Measurements from ENCODE around the gene SLC38A3. TPM values are rescaled to one million over a fixed set of nuclear protein-coding genes. Genes with fewer than 3 reads are reported as not detected.
A peak's percentile ranks its signal among the peaks of the same experiment; 100 is the strongest.

SLC38A3 gene
- total and polyA plus RNA-seq, 2 donors (not counting 3 experiments of a cell fraction or from before 2014, with no cell fraction given): 0.60 to 1.1 TPM

DNA sequence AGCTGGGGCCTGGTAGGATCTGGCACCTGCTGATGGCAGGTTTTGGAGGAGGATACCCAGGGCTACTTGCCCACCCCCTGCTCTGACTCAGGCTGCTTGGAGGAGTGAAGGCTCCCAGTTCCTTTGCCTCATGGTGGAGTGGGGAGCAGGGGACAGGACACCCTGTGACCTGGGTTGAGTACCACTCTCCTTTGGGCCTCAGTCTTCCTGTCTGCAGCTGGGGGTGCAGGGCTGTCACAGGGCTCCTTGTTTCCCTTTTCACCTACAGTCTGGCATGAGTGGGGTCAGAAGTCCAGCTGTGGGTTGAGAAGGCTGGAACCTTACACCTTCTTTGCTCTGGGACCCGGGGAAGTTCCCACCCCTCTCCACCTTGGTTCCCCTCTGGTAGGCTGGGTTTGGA, 35.2 kb upstream of the SLC38A3 start:
- Histone ChIP-seq H3K9ac (replicated peaks; ENCODE audit: extremely low read depth, insufficient read depth, low read length) (peak overlapping the region; percentile 63), H3K27me3 (ENCODE audit: control insufficient read depth in 2 of 2, insufficient read depth in 2 of 2, low read length in 2 of 2) (no peaks in the 10 kb centered on the region), H4K20me1 (replicated peaks; ENCODE audit: control insufficient read depth, extremely low read depth, insufficient read depth, low read length) (no peaks in the 10 kb centered on the region), H3K9me3 (replicated peaks; ENCODE audit: control insufficient read depth, insufficient read depth, low read length) (no peaks in the 10 kb centered on the region), H3K4me1 (ENCODE audit: control insufficient read depth, extremely low read depth, insufficient read depth, low read length) (peaks cover 66% of the 10 kb centered on the region), H3K36me3 (ENCODE audit: control insufficient read depth in 2 of 2, extremely low read depth in 1 of 2, insufficient read depth in 2 of 2, low read length in 2 of 2) (peaks cover 0 to 12% of the 10 kb centered on the region in 2 experiments), H3K4me2 (ENCODE audit: insufficient read depth, low read length) (peak overlapping the region; percentile 18), H3K27ac (ENCODE audit: insufficient read depth, low read depth, low read length) (peak overlapping the region; percentile 99), H3K79me2 (ENCODE audit: control insufficient read depth, insufficient read depth, low read length) (peaks cover 55% of the 10 kb centered on the region), H3K9me1 (replicated peaks; ENCODE audit: control insufficient read depth, extremely low read depth, insufficient read depth, low read length) (no peaks in the 10 kb centered on the region), H2AFZ (ENCODE audit: low read depth, low read length) (no peak overlapping the region), H3K4me3 (replicated peaks in 1 of 3; ENCODE audit: insufficient read depth in 1 of 3, low read depth in 1 of 3, low read length in 3 of 3) (no peak overlapping the region)
- ChIA-PET POLR2A (no interaction called here), CTCF (interaction anchor here (1.4 kb wide), 1 partner anchor 11 kb away, joined by 3 read pairs; no protein-coding TSS in a partner anchor)
- FAIRE-seq: no peak
- dilution Hi-C loops (cut with MboI; ENCODE audit: extremely low pct_ligation_motif_present, low sequenced_read_pairs) (no loop called here), intact Hi-C loops (cut with micrococcal nuclease) (loop anchor here (2.0 to 5.0 kb wide), 2 partner anchors 19 to 363 kb away; no protein-coding TSS in a partner anchor)
- no peak for TF ChIP-seq POLR2A (IDR thresholded peaks at IDR 0.05; ENCODE audit: low read depth, low read length)
- TF ChIP-seq, protein P1, sequence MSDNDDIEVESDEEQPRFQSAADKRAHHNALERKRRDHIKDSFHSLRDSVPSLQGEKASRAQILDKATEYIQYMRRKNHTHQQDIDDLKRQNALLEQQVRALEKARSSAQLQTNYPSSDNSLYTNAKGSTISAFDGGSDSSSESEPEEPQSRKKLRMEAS (IDR thresholded peaks at IDR 0.05; ENCODE audit: insufficient read depth, insufficient read length): no peak
- TF ChIP-seq FOS (IDR thresholded peaks at IDR 0.05; ENCODE audit: borderline replicate concordance, insufficient read depth, low read length): no peak
- TF ChIP-seq MYC (IDR thresholded peaks at IDR 0.05; ENCODE audit: low read depth, low read length): no peak
- TF ChIP-seq POLR2AphosphoS5 (IDR thresholded peaks at IDR 0.05; ENCODE audit: insufficient read depth, low read depth, low read length): no peak
- TF ChIP-seq GATA2 (IDR thresholded peaks at IDR 0.05; ENCODE audit: insufficient read depth, insufficient read length, low read depth, low read length): no peak
- no peak for TF ChIP-seq JUN (IDR thresholded peaks at IDR 0.05; ENCODE audit: borderline replicate concordance, insufficient read depth, insufficient read length, low read depth)
- DNase-seq (ENCODE audit: low read depth, low spot score): no peak
- no TSS peak for BruUV-seq (replicated peaks)

DNA sequence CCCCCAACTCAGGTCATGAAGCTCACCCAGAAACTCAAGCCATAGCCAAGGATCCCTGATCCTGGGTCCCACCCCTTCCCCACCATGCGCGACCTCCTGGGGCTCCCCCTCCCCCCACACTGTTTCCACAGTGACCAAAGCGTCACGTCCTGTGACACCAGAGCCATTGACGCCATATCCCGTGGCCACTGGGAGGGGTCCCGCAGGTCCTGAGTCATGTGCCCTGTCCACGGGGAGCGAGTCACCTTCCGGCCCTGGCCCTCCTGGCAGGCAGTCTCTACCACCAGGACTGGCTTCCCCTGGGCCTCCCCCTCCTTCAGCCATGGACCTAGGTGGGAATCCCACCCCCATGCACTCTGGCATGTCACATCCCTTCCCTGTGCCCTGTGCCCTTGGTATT, 34.4 kb upstream of the SLC38A3 start:
- Histone ChIP-seq H3K9me3 (replicated peaks; ENCODE audit: control insufficient read depth, insufficient read depth, low read length) (no peaks in the 10 kb centered on the region), H3K4me2 (ENCODE audit: insufficient read depth, low read length) (peak overlapping the region; percentile 23), H3K9me1 (replicated peaks; ENCODE audit: control insufficient read depth, extremely low read depth, insufficient read depth, low read length) (no peaks in the 10 kb centered on the region), H3K27ac (ENCODE audit: insufficient read depth, low read depth, low read length) (peak overlapping the region; percentile 99), H3K4me3 (replicated peaks in 1 of 3; ENCODE audit: insufficient read depth in 1 of 3, low read depth in 1 of 3, low read length in 3 of 3) (no peak overlapping the region), H3K27me3 (ENCODE audit: control insufficient read depth in 2 of 2, insufficient read depth in 2 of 2, low read length in 2 of 2) (no peaks in the 10 kb centered on the region), H3K4me1 (ENCODE audit: control insufficient read depth, extremely low read depth, insufficient read depth, low read length) (peaks cover 57% of the 10 kb centered on the region), H3K79me2 (ENCODE audit: control insufficient read depth, insufficient read depth, low read length) (peaks cover 51% of the 10 kb centered on the region), H4K20me1 (replicated peaks; ENCODE audit: control insufficient read depth, extremely low read depth, insufficient read depth, low read length) (no peaks in the 10 kb centered on the region), H3K36me3 (ENCODE audit: control insufficient read depth in 2 of 2, extremely low read depth in 1 of 2, insufficient read depth in 2 of 2, low read length in 2 of 2) (peaks cover 0 to 19% of the 10 kb centered on the region in 2 experiments), H3K9ac (replicated peaks; ENCODE audit: extremely low read depth, insufficient read depth, low read length) (peak overlapping the region; percentile 72), H2AFZ (ENCODE audit: low read depth, low read length) (no peak overlapping the region)
- BruUV-seq (replicated peaks): no TSS peak
- DNase-seq (ENCODE audit: low read depth, low spot score) (peak; percentile 90), FAIRE-seq (peak; percentile 92)
- CTCF ChIA-PET: interaction anchor here (1.4 kb wide), 1 partner anchor 12 kb away, joined by 3 read pairs; no protein-coding TSS in a partner anchor
- dilution Hi-C loops (cut with MboI; ENCODE audit: extremely low pct_ligation_motif_present, low sequenced_read_pairs): no loop called here
- peak; percentile 10 for TF ChIP-seq GATA2 (IDR thresholded peaks at IDR 0.05; ENCODE audit: insufficient read depth, insufficient read length, low read depth, low read length)
- TF ChIP-seq, protein P1 (IDR thresholded peaks at IDR 0.05; ENCODE audit: insufficient read depth, insufficient read length): peak; percentile 80
- peak; percentile 60 for TF ChIP-seq POLR2A (IDR thresholded peaks at IDR 0.05; ENCODE audit: low read depth, low read length)
- TF ChIP-seq EZH2 (IDR thresholded peaks at IDR 0.05; ENCODE audit: borderline replicate concordance, low read depth, low read length, severe bottlenecking): no peak
- peak; percentile 64 for TF ChIP-seq JUN (IDR thresholded peaks at IDR 0.05; ENCODE audit: borderline replicate concordance, insufficient read depth, insufficient read length, low read depth)
- peak; percentile 80 for TF ChIP-seq POLR2AphosphoS5 (IDR thresholded peaks at IDR 0.05; ENCODE audit: insufficient read depth, low read depth, low read length)
- TF ChIP-seq FOS (IDR thresholded peaks at IDR 0.05; ENCODE audit: borderline replicate concordance, insufficient read depth, low read length): peak; percentile 91
- TF ChIP-seq, protein P2, sequence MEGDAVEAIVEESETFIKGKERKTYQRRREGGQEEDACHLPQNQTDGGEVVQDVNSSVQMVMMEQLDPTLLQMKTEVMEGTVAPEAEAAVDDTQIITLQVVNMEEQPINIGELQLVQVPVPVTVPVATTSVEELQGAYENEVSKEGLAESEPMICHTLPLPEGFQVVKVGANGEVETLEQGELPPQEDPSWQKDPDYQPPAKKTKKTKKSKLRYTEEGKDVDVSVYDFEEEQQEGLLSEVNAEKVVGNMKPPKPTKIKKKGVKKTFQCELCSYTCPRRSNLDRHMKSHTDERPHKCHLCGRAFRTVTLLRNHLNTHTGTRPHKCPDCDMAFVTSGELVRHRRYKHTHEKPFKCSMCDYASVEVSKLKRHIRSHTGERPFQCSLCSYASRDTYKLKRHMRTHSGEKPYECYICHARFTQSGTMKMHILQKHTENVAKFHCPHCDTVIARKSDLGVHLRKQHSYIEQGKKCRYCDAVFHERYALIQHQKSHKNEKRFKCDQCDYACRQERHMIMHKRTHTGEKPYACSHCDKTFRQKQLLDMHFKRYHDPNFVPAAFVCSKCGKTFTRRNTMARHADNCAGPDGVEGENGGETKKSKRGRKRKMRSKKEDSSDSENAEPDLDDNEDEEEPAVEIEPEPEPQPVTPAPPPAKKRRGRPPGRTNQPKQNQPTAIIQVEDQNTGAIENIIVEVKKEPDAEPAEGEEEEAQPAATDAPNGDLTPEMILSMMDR (IDR thresholded peaks at IDR 0.05; ENCODE audit: extremely low read depth in 1 of 2, insufficient read depth in 1 of 2, low read depth in 1 of 2, low read length in 2 of 2): no peak
- no peak for TF ChIP-seq MYC (IDR thresholded peaks at IDR 0.05; ENCODE audit: low read depth, low read length)
- POLR2A ChIA-PET: no interaction called here
- intact Hi-C loops (cut with micrococcal nuclease): loop anchor here (2.0 kb wide), 1 partner anchor 18 kb away; no protein-coding TSS in a partner anchor
